HG03060 (cell line): ENCODE measurements around the gene PRSS22.
"Not testable (repeated sequence)": the region's sequence is repeated elsewhere in the genome, so short reads cannot be mapped to it uniquely, and the experiment has no call there.

ENCODE experiments used
- ATAC-seq: cut with Tn5 transposase; IDR thresholded peaks from one replicate; pipeline ENCODE4 v1.9.1; 2021; ENCODE audit warnings: low read depth, moderate number of reproducible peaks; ENCODE audit not compliant: unreplicated experiment

PRSS22 gene

DNA sequence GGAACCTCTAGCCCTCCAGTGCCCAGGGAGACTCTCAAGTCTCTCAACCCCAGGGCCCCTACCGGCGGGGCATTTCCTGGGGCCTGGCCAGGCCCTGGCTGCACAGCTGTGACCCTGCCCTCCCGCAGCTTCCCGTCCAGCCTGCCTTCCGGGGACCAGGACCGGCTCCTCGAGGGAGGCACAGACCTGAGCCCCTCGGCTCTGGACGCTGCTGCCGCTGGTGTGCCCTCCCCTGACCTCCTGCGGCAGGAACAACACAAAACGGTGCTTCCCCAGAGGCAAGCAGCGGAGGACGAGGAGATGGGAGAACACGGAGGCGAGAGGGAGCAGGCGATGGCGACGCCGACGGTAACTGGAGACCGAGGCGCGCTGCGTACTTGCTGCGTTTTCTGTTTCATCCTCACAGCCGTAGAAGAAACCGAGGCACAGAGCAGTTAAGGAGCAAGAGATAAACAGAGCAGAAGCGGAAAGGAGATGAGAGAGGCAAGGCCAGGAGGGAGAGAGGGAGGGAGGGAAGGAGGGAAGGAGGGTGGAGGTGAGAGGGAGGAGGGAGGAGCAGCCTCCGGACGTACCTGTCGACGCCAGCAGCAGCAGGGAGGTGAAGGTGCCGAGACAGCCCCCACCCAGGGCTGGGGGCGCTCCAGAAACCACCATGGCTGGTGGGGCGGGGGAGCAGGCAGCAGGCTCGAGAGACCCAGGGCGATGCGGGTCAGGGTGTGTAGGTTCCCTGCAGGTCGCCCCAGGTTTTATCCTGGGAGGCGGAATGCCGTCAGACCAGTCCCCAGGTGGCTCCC is at the start of gene PRSS22:
PRSS22 (minus strand) TSS at position 720 of the 794 bp plus-strand sequence; CDS start at position 654, 66 bp downstream.
- no peak for ATAC-seq

DNA sequence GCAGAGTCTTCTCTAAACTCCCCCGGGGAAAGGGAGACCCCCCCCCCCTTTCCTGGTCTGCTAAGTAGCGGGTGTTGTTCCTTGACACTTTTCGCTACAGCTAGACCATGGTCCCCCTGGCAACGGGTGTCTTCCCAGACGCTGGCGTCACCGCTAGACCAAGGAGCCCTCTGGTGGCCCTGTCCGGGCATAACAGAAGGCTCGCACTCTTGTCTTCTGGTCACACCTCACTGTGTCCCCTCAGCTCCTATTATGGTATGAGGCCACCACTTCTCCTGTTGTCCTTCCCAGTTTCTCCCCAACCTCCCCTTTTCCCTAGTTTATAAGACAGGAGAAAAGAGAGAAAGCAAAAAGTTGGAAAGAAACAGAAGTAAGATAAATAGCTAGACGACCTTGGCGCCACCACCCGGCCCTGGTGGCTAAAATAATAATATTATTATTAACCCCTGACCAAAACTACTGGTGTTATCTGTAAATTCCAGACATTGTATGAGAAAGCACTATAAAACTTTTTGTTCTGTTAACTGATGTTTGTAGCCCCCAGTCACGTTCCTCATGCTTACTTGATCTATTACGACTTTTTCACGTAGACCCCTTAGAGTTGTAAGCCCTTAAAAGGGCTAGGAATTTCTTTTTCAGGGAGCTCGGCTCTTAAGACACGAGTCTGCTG is 49.2 kb upstream of the PRSS22 start:
- ATAC-seq = not testable (repeated sequence)

GRCh38 chr16:2905988-2906387 is 48.0 kb upstream of the PRSS22 start:
- no peak for ATAC-seq

DNA sequence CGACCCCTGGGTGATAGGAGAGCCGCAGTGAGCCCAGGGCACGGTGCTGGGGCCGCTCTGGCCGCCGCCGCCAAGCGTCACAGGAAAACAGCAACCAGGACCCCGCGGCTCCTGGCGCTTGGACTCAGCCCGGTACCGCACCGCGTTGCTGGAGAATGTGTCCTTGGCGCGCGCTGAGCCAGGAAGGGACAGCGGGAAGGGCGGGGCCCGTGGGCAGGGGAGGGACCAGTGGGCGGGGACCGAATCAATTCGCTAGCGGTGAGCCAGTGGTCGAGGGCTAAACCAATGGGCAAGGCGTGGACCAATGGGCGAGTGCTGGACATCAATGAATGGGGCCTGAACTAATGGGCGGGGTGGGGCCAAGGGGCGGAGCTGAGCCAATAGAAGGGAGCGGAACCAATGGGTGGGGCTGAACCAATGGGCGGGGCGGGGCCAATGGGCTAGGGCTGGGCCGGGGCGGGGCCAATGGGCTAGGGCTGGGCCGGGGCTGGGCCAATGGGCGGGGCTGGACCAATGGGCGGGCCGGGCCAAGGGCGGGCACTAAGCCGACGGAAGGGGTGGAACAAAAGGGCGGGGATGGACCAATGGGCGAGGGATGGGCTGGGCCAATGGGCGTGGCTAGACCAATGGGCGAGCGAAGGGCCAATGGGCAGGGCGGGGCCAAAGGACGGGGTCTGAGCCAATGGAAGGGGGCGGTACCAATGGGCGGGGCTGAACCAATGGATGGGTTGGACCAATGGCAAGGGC is 47.4 kb upstream of the PRSS22 start:
- peak; percentile 69 for ATAC-seq

GRCh38 chr16:2904922-2905240 is 46.9 kb upstream of the PRSS22 start:
- peak; percentile 5 for ATAC-seq

- no peak for ATAC-seq
Observed at GRCh38 chr16:2904100-2904921, 46.3 kb upstream of the PRSS22 start.

- no peak for ATAC-seq
Observed at GRCh38 chr16:2902337-2903130, 44.6 kb upstream of the PRSS22 start.

DNA sequence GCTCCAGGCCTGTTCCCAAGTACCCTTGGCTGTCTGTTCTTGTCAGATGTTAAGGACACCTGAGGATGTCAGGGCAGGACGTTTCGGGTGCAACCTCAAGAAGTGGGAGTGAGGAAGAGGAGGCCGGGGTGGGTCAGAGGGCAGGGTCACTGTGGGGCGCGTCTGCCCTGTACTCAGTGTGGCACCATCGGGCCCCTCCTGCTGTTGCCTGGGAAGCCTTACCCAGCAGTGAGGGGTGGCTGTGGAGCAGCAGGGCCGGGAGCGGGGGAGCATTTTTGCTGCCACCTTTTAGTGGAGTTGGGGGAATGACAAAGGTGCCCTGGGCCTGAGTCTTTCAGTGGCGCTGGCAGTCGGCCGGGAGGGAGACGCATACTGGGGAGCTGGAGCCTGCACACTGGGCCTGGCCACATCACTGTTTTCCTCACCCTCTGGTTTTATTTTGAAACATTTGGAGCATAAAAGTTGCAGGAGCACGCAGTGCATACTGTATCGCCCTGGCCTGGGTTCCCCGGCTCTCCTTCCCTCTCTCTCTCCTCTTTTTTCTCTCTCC is 42.6 kb upstream of the PRSS22 start:
- ATAC-seq = no peak

DNA sequence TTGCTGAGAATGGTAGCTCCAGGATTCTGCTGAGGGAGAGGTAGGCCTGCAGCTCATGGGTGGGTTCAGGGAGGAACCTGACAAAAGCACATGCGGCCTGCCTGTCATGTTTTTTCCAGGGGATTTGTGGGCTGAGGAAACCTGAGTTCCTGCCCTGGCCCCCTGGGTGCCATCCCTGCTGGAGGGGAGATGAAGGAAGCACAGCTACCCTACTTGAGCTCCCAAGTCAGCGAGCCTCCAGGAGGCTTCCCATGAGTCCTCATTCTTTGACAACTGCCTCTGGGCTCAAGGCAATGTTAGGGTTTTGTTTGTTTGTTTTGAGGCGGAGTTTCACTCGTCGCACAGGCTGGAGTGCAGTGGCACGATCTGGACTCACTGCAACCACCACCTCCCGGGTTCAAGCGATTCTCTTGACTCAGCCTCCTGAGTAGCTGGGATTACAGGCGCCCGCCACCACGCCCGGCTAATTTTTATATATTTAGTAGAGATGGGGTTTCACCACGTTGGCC is 41.6 kb upstream of the PRSS22 start:
- ATAC-seq = no peak

GRCh38 chr16:2898831-2899563 is 41.0 kb upstream of the PRSS22 start:
- no peak for ATAC-seq

DNA sequence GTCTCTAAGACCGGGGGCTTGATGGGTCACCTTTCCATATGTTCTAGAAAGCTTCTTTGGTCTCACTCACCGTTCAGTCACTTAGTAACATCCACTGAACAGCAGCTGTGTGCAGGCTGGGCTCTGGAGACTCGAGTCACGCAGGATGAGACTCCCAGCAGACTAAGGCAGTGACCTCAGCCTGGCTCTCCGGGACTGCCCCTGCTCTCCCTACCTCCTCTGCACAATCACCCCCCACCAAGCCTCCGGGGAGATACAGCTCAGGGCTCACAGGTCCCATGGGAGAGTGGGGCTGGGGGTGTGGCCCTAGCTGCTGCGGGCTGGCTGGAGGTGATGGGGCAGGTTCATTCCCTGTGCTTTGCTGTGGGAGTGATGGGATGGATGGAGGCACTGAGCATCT is 39.1 kb upstream of the PRSS22 start:
- ATAC-seq = no peak

DNA sequence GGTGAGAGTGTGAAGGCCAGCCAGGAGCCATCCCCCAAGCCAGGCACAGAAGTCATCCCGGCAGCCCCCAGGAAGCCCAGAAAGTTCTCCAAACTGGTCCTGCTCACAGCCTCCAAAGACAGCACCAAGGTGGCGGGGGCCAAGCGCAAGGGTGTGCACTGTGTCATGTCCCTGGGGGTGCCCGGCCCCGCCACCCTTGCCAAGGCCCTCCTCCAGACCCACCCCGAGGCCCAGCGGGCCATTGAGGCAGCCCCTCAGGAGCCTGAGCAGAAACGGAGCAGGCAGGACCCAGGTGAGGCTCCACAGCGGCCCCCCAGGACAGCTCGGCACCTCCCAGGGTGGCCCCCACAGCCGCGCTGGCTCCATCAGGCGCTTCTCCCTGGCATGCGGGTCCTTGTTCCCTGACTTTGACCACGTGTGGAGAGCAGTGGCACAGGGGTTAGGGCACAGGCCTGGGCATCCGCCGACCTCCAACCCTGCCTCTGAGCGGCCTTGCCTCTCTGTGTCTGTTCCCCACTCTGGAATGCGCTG is 38.6 kb upstream of the PRSS22 start:
- ATAC-seq = no peak

GRCh38 chr16:2895813-2896212 is 37.8 kb upstream of the PRSS22 start:
- ATAC-seq = no peak

GRCh38 chr16:2894231-2894630 is 36.3 kb upstream of the PRSS22 start:
- ATAC-seq = no peak

- no peak for ATAC-seq
Observed at GRCh38 chr16:2884041-2884451, 26.1 kb upstream of the PRSS22 start.

GRCh38 chr16:2883458-2883908 is 25.5 kb upstream of the PRSS22 start:
- ATAC-seq = no peak

GRCh38 chr16:2882650-2883457 is 24.9 kb upstream of the PRSS22 start, which contains the start of gene FLYWCH2:
Gene FLYWCH2, plus strand, starts transcription at chr16:2883215. Its CDS starts 13,235 bp downstream, at chr16:2896450.
- ATAC-seq = peak; percentile 69
